ENCODE results near the gene HMGN3.

The HMGN3 gene

GRCh38 chr6:79232696-79233462 lies 1.6 kb downstream of the HMGN3 start:
- no peak for DNase-seq

GRCh38 chr6:79231666-79232065 lies 2.8 kb downstream of the HMGN3 start:
- no peak for DNase-seq

- no peak for DNase-seq
Observed at GRCh38 chr6:79231101-79231500, 3.4 kb downstream of the HMGN3 start.

- no peak for DNase-seq
Observed at GRCh38 chr6:79230149-79230548, 4.3 kb downstream of the HMGN3 start.

- DNase-seq, result no peak
Observed at GRCh38 chr6:79227445-79227844, 7.0 kb downstream of the HMGN3 start.

GRCh38 chr6:79226660-79227059 lies 7.8 kb downstream of the HMGN3 start:
- DNase-seq, result no peak

GRCh38 chr6:79225717-79226599 lies 8.5 kb downstream of the HMGN3 start:
- DNase-seq, result no peak

GRCh38 chr6:79223611-79224404 lies 10.7 kb downstream of the HMGN3 start:
- DNase-seq, result no peak

GRCh38 chr6:79215213-79215824 lies 19.2 kb downstream of the HMGN3 start:
- DNase-seq, result no peak

- DNase-seq, result no peak
Observed at GRCh38 chr6:79212859-79213258, 21.6 kb downstream of the HMGN3 start.

GRCh38 chr6:79208816-79209215 lies 25.7 kb downstream of the HMGN3 start:
- DNase-seq, result no peak

GRCh38 chr6:79203753-79204253 lies 30.7 kb downstream of the HMGN3 start:
- no peak for DNase-seq

- DNase-seq, result no peak
Observed at GRCh38 chr6:79202556-79202955, 31.9 kb downstream of the HMGN3 start.

GRCh38 chr6:79201983-79202382 lies 32.5 kb downstream of the HMGN3 start:
- no peak for DNase-seq

- DNase-seq, result no peak
Observed at GRCh38 chr6:79201143-79201542, 33.3 kb downstream of the HMGN3 start.

GRCh38 chr6:79196912-79197311 lies 37.6 kb downstream of the HMGN3 start:
- no peak for DNase-seq

GRCh38 chr6:79193971-79194370 lies 40.5 kb downstream of the HMGN3 start:
- no peak for DNase-seq

GRCh38 chr6:79189760-79190350 lies 44.6 kb downstream of the HMGN3 start:
- no peak for DNase-seq

- DNase-seq, result no peak
Observed at GRCh38 chr6:79188885-79189480, 45.5 kb downstream of the HMGN3 start.

- DNase-seq, result no peak
Observed at GRCh38 chr6:79188107-79188506, 46.4 kb downstream of the HMGN3 start.

GRCh38 chr6:79186564-79186963 lies 47.9 kb downstream of the HMGN3 start:
- DNase-seq, result no peak

GRCh38 chr6:79184641-79185040 lies 49.8 kb downstream of the HMGN3 start:
- no peak for DNase-seq

All from NCI-H1105 (cell line).